ENCODE results near the gene MUS81. TPM values are rescaled to one million over a fixed set of nuclear protein-coding genes. Genes with fewer than 3 reads are reported as not detected.

Gene MUS81
- total and polyA plus RNA-seq, 2 of the 4 experiments (the other 2 are of a cell fraction) = 23.7 to 47.9 TPM

DNA sequence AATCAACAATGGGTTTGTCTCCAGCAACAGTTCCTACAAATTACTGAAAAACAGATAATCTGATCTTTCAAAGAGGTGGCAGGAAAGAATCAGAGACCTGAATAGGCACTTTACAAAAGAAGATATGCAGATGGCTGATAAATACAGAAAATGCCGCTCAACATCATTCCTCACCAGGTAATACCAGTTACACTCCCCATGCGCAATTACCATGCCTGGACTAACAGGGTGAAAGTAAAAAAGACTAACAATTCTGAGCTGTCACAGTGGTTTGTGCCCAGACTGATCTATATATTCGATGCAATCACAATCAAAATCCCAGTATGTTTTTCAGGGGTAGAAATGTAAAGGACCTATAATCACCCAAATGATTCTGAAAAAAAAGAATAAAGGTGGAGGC lies 16.4 kb upstream of the MUS81 start (continued):
- no peak for TF ChIP-seq USF2 (IDR thresholded peaks at IDR 0.05; ENCODE audit: low read depth, low read length)
- TF ChIP-seq RCOR1 (IDR thresholded peaks at IDR 0.05; ENCODE audit: insufficient replicate concordance, low read length) = no peak
- TF ChIP-seq POLR2A (IDR thresholded peaks at IDR 0.05; ENCODE audit: low read depth, low read length) = no peak

DNA sequence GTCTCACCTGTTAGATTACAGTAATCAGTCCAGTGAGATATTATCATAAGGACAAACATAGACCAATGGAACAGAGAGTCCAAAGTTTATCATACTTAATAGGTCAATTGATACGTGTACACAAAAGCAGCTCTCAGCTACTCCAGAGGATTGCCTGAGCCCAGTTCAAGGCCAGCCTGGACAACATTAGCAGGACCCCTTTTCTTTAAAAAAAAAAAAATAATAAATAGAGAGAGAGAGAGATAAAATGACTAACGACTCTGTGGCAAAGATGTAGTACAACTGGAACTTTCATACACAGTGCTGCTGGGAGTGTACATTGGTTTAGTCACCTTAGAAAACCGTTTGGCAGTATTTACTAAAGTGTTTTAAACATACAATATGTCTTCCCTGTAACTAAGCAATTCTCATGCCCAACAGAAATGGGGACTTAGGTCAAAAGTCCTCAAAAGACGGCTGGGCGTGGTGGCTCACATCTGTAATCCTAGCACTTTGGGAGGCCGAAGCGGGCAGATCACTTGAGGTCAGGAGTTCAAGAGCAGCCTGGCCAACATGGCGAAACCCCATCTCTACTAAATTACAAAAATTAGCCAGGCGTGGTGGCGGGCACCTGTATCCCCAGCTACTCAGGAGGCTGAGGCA lies 15.9 kb upstream of the MUS81 start:
- dilution Hi-C loops (cut with HindIII; ENCODE audit: low sequenced_read_pairs, unreplicated experiment) (no loop called here), intact Hi-C loops (cut with micrococcal nuclease) (no loop called here), in situ Hi-C loops (cut with MboI; ENCODE audit: low sequenced_read_pairs) (no loop called here)
- H4K20me1 ChIP-seq (ENCODE audit: insufficient read depth, low read length) = no peaks in the 10 kb centered on the region
- no peak overlapping the region for H2BK15ac ChIP-seq (ENCODE audit: low read depth, low read length)
- H3K4me1 ChIP-seq (ENCODE audit: control insufficient read depth, insufficient read depth, low read length) = no peaks in the 10 kb centered on the region
- ChIA-PET POLR2A (ENCODE audit: unreplicated experiment) (no interaction called here), CTCF (no interaction called here)
- no peak overlapping the region for H3K18ac ChIP-seq (ENCODE audit: low read depth, low read length)
- no peak overlapping the region for H2BK20ac ChIP-seq (ENCODE audit: low read depth, low read length)
- ATAC-seq (ENCODE audit: low read depth) (no peak), DNase-seq (no peak)
- no peaks in the 10 kb centered on the region for H3K27me3 ChIP-seq (ENCODE audit: control insufficient read depth, insufficient read depth, low read length)
- H3K9me3 ChIP-seq (ENCODE audit: control insufficient read depth, insufficient read depth, low read length) = no peaks in the 10 kb centered on the region
- H4K91ac ChIP-seq (ENCODE audit: insufficient read depth, low read depth, low read length) = no peak overlapping the region
- no peak overlapping the region for H2AK5ac ChIP-seq (ENCODE audit: low read depth, low read length)
- no TSS peak for BruUV-seq (replicated peaks)
- H4K5ac ChIP-seq (ENCODE audit: low read depth, low read length) = no peak overlapping the region
- no peak overlapping the region for H2AFZ ChIP-seq (replicated peaks; ENCODE audit: low read length, poor library complexity)
- no peak overlapping the region for H3K27ac ChIP-seq (ENCODE audit: insufficient read depth, low read length)
- no peak overlapping the region for H2BK120ac ChIP-seq (ENCODE audit: low read depth, low read length)
- no peak overlapping the region for H2AK9ac ChIP-seq (replicated peaks; ENCODE audit: low read depth, low read length, poor library complexity)
- H3K79me1 ChIP-seq (ENCODE audit: low read depth in 1 of 2, low read length in 2 of 2) = no peaks in the 10 kb centered on the region
- no peak overlapping the region for H3K4me3 ChIP-seq (ENCODE audit: insufficient read depth, low read depth, low read length)
- no peak overlapping the region for H2BK5ac ChIP-seq (ENCODE audit: low read depth, low read length, poor library complexity, severe bottlenecking)
- no peak overlapping the region for H3K56ac ChIP-seq (ENCODE audit: extremely low read depth, insufficient read depth, low read length)
- no peak overlapping the region for H3K4me2 ChIP-seq (ENCODE audit: low read depth, low read length)
- TF ChIP-seq CHD1 (IDR thresholded peaks at IDR 0.05; ENCODE audit: low read depth, low read length) = no peak
- no peak for TF ChIP-seq BHLHE40 (IDR thresholded peaks at IDR 0.05; ENCODE audit: low read depth, low read length)
- no peak for TF ChIP-seq RCOR1 (IDR thresholded peaks at IDR 0.05; ENCODE audit: insufficient replicate concordance, low read length)
- TF ChIP-seq NFE2L2 (IDR thresholded peaks at IDR 0.05; ENCODE audit: low read depth, low read length) = no peak
- no peak for TF ChIP-seq MAZ (IDR thresholded peaks at IDR 0.05; ENCODE audit: borderline replicate concordance, low read depth, low read length)
- no peak for TF ChIP-seq RAD21 (IDR thresholded peaks at IDR 0.05; ENCODE audit: low read length)
- no peak for TF ChIP-seq RFX5 (IDR thresholded peaks at IDR 0.05; ENCODE audit: low read depth, low read length)
- no peak overlapping the region for H3K14ac ChIP-seq (replicated peaks; ENCODE audit: low read depth, low read length)
- H3K23ac ChIP-seq (ENCODE audit: low read depth, low read length) = no peak overlapping the region
- H3K9ac ChIP-seq (ENCODE audit: low read depth, low read length) = no peak overlapping the region
- no peak overlapping the region for H3K4ac ChIP-seq (ENCODE audit: low read depth, low read length)
- H3K36me3 ChIP-seq (ENCODE audit: control insufficient read depth, insufficient read depth, low read length) = no peaks in the 10 kb centered on the region
- WGBS, 2 experiments (ENCODE audit: extremely low coverage in 2 of 2, insufficient read length in 1 of 2) = 100% methylated on average over 2 of the region's 10 CpGs; no CpG with 5 or more reads in 1 of the 2 experiments
- no peak overlapping the region for H4K8ac ChIP-seq (ENCODE audit: low read depth in 2 of 2, low read length in 2 of 2)
- no peaks in the 10 kb centered on the region for H3K9me1 ChIP-seq (ENCODE audit: insufficient read depth, low read length)

Data from IMR-90 (cell line).